Activated CD8-positive, alpha-beta memory T cell treated with anti-CD3 and anti-CD28 coated beads, Interleukin-2, amount 50 U/mL, for 1 hour (primary cell): Measurements from ENCODE around the gene MYEOV.

Experiments
- DNase-seq: peaks from one replicate; pipeline ENCODE4 v3.0.0-alpha.2; 2020; ENCODE audit errors: extremely low read depth

The MYEOV gene

GRCh38 chr11:69286374-69287371 lies 7.3 kb upstream of the MYEOV start:
- DNase-seq = no peak

- no peak for DNase-seq
These were observed 5.7 kb upstream of the MYEOV start for GRCh38 chr11:69287968-69288882.

- no peak for DNase-seq
These were observed 5.1 kb upstream of the MYEOV start for GRCh38 chr11:69288883-69289242.

DNA sequence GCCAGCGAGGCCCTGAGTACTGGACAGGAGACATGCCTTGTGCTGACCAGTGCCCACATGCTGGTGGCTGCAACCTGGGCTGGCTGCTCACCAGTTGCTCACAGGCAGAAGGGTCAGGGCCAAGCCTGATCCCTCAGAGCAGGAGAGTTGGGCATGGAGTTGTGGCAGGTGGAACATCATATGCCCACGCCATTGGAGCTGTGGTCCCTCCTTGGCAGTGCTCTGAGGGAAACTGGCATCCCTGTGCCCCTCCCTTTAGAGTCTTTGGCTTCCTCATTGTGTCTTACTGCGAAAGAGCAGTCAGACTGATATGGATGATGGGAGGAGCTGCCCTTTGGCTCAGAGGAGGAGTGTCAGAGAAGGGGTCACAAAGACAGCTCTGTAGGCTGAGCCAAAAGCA lies 3.1 kb upstream of the MYEOV start:
- DNase-seq = no peak

- no peak for DNase-seq
These were observed 2.4 kb upstream of the MYEOV start for GRCh38 chr11:69291459-69292110.

DNA sequence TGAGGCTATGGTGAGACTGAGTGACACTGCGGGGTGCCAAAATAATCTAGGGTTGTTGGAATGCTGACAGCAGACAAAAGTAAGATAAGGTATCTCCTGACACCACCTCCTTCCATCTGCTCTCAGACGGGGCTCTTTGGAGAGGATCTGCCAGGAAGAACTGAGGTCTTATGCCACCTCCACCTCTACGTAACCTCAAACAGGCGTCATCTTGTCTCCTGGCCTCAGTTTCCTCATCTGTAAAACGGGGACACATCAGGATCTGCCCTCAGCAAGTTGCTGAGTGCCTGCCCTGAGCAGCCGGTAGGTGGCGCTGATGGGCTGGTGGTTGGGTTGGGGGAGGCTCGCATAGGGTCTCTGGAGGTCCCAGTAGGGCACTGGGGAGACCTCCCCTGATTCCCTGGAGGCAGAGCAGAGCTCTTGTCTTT lies 1.7 kb upstream of the MYEOV start:
- DNase-seq = no peak

DNA sequence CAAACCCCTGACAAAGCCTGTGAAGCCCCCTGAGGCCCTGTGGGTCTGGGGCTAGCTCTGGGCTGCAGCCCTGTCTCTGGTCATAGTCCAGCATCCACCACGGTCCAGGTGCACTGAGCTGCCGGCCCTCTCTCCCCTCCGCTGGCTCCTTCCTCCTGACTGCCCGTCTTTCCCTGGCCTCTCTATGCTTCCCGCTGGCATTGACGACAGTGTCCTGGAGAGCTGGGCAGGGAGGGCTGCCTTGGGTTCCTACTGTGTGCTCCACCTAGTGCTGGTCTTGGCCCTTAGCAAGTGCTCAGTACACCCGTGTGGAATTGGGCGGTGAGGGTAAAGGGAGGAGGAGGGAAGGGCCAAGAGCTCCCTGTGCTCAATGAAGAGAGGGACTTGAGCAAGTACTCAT lies 868 bp upstream of the MYEOV start:
- no peak for DNase-seq

DNA sequence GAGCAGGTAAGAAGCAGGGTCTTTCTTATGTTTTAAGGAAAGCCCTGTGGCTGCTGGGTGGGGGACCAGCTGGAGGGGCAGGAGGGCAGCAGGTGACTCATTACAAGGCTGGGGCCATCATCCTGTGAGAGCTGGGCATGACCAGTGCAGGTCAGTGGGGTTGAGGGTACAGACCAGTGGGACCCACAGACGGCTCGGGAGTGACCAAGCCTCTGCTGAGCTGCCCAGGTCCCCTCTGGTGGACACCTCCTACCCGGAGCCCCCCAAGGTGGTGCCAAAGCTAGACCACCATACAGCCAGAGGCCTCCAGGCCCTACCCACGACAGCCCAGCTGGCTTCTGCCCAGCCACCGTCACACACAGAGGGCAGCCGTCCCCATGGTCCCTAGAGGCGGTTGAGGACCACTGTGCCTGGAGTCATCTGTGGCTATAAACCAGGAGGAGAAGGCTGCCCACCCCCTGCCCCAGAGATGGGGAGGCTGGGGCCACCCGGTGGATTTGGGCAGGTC lies 670 bp downstream of the MYEOV start:
- DNase-seq = no peak

DNA sequence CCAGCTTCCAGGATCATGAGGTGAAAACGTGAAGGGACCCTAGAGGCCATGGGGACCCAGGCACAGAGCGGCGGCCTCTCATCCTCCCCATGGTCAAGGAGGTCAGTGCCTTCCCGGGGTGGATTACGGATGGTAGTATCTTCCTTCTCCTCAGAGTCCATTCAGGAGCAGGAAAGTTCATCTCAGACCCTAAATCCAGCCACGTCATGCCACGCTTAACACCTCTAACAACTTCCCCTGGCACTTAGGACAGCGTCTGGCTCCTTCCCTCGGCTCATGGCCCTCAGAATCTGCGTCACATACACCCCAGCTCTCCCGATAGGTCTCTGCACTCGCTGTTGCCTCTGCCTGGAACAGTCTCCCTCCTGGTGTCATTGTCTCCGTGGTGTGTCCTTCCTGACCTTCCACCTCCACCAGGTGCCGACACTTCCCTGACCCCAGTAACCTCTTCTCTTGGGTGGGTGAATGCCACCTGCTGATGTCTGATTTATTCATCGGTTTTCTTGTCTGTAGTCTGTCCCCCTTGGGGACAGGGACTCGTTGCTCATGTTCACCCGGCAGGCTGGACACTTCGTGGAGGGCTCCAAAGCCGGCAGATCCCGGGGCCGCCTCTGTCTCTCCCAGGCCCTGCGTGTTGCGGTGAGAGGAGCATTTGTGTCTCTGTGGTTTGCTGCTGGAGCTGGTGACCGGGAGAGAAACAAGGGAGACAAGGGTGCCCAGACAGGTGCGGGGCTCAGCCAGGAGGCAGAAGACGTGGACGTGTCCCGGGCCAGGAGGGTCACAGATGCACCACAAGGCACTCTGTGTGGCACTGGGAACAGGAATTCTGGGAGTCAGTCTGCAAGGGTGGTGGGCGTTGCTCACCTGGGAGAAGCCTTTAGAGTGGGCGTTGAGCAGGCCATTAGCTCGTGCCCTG lies 1.4 kb downstream of the MYEOV start:
- DNase-seq = no peak

DNA sequence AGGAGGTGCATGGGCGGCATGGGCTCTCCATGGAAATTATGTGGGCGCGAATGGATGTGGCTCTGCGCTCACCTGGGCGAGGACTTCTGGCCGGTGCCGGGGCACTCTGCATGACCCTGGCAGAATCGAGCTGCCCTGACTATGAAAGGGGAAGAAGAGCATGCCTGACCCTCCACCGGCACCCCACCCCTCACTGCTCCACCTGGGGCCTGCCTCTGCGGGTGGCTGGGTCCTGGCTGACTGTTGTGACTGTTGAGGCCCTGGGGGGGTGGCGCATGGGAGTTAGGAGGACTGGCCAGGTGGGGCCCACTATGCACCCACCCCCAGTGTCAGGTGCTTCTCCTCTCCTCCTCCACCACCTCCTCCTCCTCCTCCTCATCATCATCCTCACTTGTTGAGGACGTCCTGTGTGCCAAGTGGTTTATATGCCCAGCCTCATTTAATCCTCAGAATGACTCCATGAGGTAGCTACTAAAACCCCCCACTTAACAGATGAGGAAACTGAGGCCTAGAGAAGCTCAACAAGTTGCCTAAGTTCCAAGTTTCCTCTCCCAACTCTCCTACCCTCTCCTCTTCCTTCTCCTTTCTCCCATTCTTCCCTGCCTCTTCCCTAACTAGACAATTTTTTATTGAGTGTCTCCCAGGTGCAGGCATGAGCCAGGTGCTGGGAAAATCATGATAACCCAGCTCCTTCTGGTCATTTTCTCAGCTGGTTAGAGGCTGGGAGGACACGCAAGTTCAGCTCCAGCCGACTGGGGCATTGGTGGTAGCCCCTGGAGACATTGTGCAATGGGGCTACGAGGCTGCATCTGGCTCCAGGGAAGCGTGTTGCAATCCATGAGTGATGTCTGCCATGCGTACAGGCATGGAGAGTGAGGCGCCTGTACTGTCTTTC lies 2.3 kb downstream of the MYEOV start:
- no peak for DNase-seq

DNA sequence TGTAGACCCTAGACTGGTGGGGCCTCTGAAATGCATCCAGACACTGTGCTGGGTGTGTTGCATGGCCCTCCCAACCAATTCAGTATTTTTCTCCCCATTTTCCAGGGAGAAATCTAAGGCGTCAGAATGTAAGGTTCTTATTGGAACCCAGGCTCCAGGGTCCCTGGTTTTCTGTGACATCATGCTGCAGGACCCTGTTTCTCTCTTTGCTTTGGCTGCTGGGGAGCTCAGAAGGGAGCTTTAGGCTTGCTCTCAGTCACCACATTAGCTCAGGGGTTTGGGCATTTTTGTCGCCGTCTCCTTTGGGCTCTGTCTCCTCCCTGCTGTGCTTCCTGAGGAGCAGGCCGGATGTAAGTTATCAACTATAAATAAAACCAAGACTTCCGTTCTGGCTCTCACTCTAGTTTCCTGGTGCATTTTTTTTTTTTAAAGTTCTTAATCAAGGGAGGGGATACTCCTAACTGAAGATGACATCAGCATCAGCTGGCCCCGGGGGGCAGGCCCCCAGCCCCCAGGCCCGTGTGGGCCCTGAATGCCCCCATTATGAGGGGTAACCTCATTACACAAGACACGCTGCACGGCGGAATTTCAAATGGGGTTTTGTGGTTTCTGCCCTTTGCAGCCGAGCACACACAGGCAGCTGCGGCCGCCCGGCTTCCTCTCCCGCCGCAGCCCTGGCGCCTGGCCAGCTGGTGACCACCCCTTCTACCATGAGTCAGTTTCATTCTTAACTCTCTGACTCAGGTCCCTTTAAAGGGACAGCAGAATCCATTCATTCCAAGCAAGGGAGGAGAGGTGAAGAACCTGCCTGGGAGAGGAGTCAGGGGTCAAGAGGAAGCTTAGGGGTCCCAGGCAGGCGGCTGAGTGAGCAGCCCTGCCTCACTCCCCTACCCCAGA lies 3.2 kb downstream of the MYEOV start:
- DNase-seq = peak; percentile 56

GRCh38 chr11:69297787-69298266 lies 3.9 kb downstream of the MYEOV start:
- peak; percentile 24 for DNase-seq

DNA sequence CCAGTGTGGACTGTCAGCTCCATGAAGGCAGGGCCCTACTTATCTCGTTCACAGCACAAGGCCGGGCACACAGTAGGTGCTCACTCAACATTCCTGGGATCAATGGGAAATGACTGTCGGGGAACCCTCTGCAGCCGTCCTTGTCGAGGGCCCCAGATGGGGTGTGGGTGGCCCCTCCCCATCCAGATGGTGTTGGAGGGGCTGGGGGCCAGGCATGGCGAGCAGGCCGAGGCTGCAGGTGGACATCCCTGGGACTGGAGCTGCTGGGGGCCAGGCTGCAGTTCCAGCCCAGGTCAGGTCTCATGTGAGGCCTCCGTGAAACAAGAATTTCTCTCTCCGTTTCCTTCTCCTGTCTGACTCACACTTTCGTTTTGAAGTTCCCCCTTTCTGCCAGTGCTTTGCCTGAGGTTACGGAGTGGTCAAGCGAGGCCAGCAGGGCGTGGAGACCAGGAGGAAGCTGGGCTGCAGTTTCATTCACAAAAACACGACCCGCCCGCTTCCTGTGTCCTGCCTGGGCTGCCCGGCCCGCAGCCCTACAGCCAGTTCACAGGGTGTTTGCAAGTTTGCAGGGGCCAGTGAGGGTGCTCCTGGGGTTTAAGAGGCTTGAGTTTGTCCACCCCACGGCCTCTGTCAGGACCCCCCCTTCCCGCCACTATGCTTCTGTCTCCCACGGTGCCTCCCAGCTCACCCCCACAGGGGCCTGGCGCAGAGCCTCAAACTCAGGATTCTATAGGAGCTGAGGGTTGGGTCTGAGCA lies 4.5 kb downstream of the MYEOV start:
- DNase-seq = no peak

GRCh38 chr11:69299023-69299461 lies 5.1 kb downstream of the MYEOV start:
- DNase-seq = no peak

DNA sequence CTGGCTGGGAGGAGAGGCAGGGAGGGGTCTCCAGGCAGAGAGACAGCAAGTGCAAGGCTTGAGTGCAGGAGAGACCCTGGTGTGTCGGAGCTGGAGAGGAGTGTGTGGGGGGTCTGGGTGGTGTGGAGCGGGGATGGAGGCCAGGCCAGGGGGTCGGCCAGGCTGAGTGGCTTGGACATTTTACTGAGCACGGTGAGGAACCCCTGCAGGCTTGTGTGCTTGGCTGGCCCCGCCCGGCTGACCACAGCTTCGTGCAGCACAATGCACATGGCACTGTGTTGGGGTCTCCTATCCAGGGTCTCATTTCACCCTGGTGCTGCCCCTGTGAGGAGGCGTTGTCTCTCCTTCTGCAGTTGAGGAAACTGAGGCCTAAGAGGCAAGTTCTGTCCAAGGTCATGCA lies 5.6 kb downstream of the MYEOV start:
- DNase-seq = no peak

DNA sequence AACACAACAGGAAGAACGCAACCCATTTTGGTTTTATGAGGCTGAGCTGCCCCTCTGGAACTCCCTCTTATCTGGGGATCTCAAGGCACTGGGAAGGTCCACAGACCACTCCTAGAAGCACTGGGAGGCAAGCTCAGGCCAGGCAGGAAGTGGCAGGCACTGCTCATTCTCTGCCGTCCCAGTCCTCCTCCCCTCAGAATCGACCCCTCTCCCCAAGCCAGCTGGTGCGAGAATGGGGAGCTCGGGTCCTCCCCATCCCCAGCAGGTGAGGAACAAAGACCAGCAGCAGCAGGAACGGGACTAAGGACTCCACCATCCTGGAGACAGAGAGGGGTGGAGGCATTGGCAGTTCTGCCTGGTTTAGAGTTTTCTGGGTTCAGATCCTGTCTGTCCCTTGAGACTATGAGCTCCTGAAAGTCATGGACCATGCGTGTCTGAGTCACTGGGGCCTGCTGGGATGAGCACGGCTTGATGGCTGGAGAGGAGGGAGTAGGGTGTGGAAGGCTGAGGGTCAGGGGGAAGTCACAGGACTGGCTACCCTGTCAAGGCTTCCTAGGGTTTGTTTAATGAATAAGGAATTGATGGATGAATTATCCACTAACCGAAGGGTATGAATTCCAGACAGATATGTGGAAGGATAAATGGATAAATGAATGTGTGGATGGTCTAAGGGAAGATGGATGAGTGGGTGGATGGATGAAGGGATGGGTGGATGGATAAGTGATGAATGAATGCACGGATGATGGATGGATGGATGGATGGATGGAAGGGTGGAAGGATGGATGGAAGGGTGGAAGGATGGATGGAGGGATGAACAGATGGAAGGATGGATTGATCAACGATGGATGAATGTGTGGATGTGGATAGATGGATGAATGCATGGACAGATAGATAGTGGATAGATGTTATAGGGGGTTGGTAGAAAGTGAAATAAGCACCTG lies 6.4 kb downstream of the MYEOV start:
- DNase-seq = no peak

DNA sequence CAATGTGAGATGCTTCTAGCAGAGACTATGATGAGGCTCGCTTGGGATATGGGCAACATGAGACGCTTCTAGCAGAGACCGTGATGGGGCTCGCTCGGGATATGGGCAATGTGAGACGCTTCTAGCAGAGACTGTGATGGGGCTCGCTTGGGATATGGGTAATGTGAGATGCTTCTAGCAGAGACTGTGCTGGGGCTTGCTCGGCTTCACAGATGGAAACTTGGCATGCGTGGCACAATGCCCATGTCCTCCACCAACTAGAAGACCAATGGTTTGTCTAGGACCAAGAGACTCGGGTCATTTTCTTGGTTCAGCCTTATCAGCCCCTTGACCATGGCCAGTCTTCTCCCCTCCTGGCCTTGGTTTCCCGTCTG lies 7.1 kb downstream of the MYEOV start:
- no peak for DNase-seq
